NCI-H82 treated with DMSO at 0.1 percent for 48 hours (cell line): Measurements from ENCODE around the gene ERCC4.
A peak's percentile ranks its signal among the peaks of the same experiment; 100 is the strongest.
"Not testable (repeated sequence)": the region's sequence is repeated elsewhere in the genome, so short reads cannot be mapped to it uniquely, and the experiment has no call there.

Experiments used
- DNase-seq: peaks from one replicate; lab custom pipeline; 2025; ENCODE audit not compliant: unreplicated experiment; lab: John Stamatoyannopoulos, UW

The ERCC4 gene

DNA sequence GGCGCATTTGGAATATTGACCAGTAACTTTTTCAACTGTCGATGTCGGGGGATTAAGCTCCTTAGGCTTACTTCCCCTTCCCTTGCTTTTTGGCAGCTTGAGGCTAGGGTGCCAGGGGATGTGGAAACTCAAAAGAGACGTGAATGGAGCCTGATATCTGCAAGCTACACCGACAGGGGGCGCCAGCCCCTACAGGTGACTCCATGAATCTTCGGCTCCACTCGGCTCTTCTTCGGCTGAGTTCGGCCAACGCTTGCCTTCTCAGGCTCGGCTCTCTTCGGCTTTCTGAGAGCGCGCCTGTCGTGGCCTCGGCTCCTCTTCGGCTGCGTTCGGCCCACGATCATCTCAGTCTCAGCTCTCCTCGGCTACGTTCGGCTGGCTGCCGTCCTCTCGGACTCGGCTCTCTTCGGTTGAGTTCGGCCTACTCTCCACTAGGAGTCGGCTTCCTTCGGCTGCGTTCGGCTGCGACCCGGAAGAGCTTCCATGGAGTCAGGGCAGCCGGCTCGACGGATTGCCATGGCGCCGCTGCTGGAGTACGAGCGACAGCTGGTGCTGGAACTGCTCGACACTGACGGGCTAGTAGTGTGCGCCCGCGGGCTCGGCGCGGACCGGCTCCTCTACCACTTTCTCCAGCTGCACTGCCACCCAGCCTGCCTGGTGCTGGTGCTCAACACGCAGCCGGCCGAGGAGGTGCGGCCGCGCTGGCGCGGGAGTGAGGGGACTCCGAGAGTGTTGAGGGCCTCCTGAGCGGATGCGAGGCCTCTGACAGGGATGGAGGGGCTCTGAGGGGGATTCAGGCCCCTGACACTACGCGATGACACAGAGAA is at the start of gene ERCC4:
ERCC4 (plus strand) TSS at position 472 of the 827 bp plus-strand sequence; CDS start at position 484, 12 bp downstream.
- peak; percentile 98 for DNase-seq

DNA sequence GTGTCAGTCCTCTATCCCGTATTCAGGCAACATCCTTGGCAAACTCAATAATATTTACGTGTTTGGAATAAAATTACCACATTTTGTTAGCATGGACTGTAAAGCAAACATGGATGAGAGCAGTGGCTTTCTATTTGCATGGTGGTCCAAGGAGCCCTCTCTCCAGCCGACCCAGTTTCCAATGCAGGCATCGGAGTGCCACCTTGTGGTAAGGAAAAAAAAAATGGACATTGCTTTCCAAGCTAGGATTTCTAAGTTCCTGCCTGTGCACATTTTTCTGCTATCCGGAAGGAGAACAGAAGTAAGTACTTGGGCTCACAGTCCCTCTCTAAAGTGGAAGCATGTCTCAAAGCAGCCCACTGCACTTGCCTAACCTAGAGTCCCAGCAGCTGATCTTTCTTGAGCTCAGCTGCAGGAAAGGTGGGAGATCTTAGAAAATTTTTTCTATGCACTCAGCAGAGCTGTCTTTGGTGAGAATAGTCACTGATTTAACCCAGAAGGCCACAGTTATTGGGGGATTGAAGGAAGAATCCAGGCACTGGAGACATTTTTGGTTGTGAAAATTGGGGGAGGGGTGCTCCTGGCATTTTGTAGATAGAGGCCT is 46.0 kb upstream of the ERCC4 start:
- peak; percentile 46 for DNase-seq

DNA sequence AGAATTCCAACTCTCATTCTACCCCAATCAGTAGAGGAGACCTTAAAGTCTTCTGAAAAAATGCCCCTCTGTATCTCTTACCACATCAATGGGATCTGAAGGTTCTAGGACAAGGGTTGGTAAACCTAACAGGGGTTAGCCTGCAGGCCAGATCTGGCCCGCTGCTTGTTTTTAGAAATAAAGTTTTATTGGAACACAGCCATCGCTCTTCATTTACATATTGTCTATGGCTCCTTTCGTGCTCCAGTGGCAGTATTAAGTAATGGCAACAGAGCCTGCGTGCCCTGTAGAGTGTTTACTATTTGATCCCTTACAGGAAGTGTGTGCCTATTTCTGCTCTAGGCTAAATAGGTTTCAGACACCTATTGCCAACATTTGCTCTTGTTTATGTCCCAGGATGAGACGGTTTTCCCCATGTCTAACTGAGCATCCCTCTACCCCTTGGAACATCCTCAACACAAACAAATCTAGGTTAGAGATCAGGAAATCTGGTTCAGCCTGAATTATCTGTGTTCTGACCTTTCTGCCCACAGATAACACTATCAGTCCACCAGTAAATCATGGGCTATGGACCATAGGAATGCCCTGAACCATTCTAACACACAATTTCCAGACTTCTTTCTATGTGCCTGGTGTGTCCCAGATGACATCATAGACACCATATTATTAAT is 44.2 kb upstream of the ERCC4 start:
- DNase-seq: no peak

DNA sequence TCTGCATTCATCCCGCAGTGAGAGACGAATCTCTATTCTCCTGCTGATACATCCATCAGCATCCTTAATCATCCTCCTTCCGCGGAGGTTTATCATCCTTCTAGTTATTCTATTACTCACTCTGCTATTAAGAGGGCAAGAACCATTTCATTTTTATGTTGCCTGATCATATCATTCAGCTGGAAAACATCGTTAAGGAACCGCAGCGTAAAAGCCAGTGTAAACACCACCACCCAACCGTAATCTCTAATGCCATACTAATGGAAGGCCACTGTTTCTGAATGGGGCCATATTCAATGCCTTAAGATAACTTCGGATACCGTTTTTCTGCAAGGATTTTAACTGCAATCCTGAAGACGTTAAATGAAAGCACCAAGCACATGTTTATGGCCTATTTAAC is 36.7 kb upstream of the ERCC4 start:
- DNase-seq: no peak

DNA sequence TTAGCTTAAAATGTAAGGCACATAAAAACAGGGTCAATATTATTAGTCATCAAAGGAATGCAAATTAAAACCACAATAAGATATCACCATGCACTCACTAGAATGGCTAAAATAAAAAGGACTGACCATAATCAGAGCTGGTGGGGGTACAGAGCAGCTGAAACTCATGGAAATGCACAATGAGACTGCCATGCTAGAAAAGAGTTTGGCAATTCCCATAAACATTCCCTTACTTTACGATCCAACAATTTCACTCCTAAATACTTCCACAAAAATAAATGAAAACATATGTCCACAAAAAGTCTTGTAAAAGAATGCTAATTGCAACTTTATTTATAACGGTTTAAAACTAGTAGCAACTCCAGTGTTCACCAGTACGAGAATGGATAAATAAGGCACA is 36.1 kb upstream of the ERCC4 start:
- DNase-seq: no peak

DNA sequence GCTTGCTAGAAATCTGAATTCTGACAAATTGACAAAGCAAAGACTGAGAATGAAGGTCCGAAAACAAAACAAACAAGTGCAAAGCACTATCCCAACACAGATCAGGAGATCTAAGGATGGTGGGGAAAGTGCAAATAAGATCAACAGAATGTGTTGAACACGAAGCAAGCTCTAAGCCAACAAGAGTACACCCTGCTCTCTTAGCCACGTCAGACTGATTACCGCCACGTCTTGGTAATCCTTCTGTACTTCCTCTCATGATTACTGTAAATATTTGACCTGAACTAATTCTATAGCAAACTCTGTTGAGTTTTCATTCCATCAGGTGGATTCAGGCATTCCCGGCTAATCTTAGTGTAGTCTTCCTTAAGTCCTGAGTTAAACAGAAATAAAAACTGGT is 34.3 kb upstream of the ERCC4 start:
- no peak for DNase-seq

DNA sequence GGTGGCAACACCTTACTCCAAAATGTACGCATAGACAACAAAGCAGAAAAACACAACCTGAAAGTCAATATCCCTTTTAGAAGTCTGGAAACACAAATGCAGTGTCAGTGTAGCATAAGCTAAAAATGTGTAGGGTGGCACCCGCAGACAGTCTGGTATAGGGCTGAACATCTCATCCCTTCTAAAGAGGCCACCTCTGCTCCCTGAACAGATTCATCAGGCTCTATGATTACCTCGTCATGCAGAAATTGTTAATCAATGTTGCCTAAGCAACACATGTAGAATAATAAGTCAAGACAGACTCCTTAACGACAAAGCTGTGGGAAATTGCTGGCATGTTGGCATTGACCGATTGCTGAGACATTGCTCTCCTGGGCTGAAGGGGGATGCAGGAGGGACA is 33.3 kb upstream of the ERCC4 start:
- DNase-seq: no peak

DNA sequence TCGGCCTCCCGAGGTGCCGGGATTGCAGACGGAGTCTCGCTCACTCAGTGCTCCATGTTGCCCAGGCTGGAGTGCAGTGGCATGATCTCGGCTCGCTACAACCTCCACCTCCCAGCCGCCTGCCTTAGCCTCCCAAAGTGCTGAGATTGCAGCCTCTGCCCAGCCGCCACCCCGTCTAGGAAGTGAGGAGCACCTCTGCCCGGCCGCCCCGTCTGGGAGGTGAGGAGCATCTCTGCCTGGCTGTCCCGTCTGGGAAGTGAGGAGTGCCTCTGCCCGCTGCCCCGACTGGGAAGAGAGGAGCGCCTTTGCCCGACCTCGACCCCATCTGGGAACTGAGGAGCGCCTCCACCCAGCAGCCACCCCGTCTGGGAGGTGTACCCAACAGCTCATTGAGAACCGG is 30.6 kb upstream of the ERCC4 start:
- DNase-seq: not testable (repeated sequence)

DNA sequence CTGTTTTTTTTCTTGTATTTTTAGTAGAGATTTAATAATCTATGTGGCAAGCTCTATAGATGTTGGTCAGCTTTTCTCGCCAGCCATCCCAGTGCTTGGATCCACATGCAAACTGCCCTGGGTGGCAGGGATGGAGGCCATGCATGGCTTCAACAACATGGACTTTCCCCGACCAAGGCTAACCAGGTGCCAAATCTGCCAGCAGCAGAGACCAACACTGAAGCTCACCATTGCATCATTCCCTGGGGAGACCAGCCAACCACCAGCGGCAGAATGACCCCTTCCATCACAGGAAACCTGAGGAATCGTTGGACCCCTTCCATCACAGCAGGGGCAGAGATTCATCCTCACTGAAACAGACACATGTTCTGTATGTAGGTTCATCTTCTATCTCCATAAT is 27.7 kb upstream of the ERCC4 start:
- DNase-seq: no peak

DNA sequence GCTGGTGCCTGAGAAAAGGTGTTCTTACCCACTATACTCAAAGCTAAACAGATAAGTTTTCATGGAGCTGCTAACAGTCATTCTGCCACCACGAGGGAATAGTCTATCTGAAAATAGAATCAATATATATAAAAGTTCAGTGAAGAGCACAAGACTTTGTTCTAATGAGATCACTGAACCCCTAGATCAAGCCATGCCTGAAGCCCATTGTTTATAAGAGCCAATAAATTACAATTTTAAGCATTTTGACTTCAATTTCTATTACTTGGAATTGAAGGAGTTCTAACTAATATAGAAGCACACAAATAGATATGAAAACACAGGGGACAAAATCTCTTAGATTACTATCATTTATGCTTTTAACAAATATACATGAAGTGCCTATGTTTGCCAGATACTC is 24.4 kb upstream of the ERCC4 start:
- DNase-seq: no peak

DNA sequence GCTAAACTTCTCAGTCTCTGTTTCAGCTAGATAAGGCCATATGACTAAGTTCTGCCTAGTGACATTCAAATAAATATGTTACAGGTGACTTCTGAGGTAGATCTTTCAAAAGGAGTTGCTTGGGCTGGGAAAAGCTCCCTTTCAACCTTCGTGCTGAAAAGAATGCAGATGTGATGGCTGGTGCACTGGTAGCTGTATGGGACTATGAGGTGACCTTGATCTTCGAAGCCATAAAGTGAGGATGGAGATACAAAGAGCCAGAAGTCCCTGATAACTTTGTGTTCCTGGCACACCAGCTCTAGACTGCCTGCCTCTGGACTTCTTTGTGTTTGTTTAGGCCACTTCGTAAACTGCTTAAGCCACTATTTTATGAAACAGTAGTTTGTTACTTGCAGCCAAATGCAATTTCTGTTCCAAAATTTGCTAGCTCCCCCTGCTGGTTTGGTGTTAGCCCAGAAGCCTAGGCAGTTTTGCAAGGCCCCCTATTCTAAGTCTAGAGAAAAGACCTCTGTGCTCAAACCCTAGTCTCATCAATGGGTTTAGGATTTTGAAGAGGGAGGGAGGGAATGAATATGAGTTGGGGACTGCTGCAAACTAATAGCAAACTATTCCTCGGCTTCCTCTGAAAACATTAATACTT is 23.3 kb upstream of the ERCC4 start:
- DNase-seq: no peak

DNA sequence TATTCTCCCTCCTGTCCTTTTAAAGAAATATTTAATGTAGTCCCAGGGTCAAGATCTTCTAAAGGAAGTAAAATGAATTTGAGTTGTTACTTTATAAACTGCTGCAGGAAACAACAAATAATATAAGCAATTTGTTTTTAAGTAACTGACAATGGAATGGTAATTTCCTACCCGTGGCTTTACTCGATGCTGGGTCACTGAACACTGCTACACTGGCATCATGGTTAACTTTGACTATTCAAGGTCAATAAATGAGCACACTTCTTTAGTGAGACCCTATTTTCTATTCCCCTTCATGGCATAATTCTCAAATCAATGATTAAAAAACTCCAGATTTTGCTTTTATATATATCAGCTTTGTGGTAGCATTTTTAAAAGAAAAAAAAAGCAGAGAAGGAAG is 22.1 kb upstream of the ERCC4 start:
- no peak for DNase-seq

DNA sequence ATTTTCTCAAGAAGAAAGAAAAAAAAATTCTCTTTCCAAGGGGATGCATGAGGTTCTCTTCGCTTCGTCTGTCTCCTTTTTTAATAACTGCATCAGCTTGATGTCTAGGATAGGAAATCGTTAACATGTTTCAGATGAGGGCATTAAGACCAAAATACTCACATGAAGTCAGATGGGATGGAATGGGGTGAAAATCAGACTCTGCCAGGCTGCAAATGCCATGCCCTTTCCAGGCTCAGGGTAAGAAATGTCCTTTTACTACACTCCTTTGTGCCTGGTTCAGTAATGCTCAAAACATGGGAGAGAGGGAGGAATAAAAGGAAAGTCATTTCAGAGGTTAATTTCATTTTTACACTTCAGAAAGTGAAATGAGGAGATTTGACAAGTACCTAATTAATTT is 21.7 kb upstream of the ERCC4 start:
- no peak for DNase-seq

DNA sequence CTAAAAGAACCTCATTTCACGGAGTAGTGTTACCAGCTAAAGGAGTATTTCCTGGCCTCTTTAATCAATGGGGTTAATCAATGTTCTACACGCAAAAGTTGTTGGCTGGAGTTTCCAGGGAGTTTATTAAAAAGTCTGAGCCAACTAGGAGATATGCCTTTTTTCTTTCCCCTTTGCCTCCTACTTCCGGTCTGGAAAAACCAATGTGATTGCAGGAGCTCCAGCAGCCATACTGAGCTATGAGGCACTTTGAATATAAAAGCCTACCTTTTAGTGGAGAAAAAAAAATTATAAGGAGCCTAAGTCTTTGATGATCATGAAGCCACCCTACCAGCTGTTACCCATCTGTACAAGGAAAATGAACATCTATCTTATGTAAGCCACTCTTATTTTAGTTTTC is 17.9 kb upstream of the ERCC4 start:
- DNase-seq: no peak

DNA sequence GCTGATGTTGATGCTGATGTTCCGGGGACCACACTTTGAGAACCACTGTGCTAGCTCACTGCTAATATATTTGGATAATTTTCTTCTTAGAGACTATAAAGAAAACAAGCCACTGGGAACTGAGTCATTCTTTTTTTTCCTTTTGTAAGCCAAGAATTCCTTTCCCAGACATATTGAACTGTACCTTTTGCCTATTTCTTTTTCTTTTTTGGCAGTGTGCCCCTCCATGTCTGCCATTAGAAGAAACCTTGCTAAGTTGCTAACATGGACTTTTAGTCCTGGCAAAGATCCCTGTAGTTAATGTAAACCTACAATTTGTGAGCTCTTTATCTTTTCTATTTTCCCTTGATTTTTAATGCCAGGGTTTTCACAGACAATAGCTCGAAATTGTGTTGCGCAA is 17.3 kb upstream of the ERCC4 start:
- DNase-seq: no peak

DNA sequence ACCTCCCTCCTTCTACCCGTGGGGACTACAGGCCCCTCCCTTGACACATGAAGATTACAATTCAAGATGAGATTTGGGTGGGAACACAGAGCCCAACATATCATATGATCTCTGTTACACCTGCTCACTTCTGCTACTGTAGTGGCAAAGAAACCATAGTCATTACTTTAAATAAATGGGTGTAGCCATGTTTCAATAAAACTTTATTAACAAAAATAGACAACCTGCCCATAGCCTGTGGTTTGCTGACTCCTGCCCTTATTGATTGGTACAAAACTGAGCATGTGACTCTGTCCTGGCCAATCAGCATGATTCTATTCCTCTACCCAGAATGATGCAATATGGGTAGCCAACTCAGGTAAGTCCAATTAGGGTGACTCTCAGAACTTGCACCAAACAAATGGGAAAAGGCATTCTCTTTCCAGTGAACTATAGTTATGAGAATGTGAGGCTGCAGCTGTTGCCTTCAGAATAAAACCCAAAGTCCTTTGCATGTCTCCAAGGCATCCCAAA is 15.7 kb upstream of the ERCC4 start:
- DNase-seq: no peak

DNA sequence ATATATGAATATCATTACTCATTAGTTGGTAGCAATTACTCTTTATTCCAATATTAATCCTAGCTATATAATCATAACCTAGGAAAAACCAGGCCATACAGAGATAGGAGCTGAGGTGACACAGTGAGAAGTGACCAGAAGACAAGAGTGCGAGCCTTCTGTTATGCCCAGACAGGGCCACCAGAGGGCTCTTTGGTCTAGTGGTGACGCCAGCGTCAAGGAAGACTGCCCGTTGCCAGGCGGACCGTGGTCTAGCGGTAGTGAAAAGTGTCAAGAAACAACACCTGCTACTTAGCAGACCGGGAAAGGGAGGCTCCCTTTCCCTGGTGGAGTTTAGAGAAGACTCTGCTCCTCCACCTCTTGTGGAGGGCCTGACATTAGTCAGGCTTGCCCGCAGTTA is 15.1 kb upstream of the ERCC4 start:
- DNase-seq: not testable (repeated sequence)

DNA sequence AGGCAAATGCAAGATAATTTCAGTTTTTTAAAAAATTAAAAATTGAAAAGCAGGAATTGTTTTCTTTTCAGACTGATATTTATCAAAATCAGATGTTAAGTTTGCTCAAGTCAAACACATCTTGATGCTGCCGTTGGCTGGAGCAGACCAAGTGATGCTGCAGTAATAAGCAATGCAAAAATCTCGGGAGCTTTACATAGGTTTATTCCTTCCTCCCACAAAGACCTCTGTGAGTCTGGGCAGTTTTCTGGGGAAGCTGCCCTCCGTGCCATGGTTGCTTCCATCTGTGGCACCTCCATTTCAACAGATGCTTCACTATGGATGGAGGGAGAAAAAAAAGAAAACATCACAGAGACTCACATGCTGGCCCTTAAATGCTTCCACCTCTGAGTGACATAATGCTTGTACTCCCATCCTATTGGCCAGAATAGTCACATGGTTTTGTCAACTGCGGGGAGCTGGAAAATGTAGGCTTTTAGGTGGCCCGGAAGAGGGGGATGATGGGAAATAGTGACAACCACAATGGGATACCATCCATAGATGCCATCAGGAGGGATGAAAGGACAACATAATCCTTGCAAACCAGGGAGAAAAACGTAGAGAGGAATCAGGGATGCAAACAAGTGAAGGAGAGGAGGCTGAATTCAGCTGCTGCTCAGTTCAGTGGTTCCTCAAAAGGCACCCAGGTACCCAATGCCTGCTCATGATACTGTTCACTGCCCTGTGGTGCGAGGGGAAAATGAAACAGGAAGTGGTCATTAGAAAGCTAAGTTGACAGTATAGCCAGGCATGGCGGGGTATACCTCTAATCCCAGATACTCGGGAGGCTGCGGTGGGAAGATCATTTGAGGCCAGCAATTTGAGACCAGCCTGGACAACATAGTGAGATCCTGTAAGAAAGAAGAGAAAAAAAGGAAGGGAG is 13.5 kb upstream of the ERCC4 start:
- no peak for DNase-seq

DNA sequence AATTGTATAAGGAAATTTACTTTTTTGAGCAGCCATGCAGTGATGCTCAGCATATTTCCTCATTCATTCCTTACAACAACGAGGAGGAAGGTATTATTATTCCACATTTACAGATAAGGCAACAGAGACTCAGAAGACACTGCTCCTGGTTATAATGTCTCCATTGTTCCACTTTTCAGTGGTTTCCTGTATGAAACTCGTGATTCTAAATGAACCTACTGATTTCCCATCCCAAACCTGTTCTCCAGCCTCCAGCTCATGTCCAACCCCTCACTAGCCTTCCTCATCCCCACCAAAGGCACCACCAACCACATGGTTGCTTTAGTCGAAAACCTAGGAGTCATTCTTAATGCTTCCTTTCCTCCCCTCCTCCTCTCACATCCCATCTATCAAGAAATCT is 12.5 kb upstream of the ERCC4 start:
- no peak for DNase-seq

DNA sequence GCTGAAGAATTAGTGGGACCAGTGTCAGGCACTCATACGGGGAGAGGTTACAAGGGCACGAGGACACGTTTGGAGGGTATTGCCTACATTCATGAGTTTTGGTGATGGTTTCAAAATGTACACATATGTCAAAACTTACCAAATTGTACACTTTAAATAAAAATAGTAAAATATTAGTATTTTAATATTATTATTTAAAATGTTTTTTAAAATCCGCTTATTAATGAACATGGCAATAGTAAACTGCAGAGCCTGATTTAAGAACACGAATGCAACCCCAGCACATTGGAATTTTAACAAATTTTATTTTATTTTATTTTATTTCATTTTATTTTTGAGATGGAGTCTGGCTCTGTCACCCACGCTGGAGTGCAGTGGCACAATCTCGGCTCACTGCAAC is 10.9 kb upstream of the ERCC4 start:
- DNase-seq: no peak
